NCI-H1694 (cell line): ENCODE measurements around the gene ATP10A.

Experiments
- DNase-seq: peaks from one replicate; lab custom pipeline; 2025; lab: John Stamatoyannopoulos, UW

Gene ATP10A

DNA sequence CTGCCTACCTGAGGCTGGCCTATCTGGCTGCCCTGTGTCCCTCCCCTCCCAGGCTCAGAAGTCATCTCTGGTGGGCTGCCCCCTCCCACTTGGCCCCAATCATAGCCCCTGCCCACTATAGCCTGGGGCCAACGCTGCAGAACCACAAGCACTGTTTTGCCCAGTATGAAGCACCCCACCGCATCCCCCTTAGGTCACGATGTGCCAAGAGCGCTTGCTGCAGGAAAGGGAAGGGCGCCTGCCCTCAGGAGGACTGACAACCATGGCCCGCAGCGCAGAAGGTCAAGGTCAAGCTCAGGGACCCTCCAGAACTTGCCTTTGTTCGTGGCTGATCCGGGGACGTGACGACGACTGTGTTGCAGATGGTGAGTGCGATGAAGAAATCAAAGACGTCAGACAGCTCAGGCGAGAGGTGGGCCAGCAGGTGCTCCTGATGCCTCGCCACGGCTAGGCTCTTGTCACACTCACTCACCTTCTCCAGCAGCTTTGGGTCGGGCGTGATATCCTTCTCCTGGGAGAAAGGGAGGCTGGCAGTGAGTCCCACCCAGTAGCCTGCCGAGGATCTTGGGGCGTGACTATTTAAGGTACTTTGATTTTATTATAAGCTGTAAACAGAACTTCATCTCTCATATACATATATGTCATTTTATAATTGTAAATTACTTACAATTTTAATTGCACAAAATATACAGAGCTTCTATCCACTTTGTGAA, 146.6 kb downstream of the ATP10A start:
- no peak for DNase-seq

DNA sequence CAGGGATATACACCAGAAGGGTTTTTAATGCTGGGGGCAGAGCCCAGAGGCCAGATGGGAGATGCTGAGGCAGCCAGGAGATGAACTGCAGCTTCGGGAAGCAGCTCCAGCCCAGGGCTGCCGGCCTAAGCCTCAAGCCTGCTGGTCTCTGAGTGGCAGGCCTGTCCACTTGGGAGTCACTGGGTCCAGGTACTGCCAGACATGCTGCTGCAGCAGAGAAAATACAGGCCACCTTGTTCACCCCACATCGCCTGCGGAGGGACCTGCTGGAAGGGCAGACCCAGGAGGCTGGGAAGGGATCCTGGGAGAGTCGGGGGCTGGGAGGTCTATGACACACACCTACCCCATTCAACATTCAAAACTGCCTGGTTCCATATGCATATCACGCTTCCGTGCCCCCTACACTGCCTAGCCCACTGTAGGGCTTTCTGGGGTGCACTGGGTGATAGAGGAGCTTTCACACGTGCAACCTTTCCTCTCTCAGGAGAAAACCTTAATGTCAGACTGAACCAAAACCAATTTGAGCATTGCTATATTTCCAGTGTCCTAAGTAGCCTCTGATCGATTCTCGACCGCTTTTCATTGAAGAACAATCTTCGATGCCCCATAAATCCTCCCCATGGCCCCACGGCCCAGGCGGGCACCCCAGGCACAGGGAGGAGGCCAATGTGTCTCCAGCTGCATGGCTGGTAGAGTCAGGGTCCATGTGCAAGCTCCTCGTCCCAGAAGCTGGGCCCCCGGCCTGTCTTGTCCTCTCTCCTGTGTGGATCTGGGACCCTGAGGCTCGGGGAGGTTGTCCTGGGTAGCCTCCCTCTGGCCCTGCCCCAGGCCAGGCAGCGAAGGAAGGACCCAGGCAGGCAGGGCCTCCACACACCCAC, 147.4 kb downstream of the ATP10A start:
- no peak for DNase-seq

DNA sequence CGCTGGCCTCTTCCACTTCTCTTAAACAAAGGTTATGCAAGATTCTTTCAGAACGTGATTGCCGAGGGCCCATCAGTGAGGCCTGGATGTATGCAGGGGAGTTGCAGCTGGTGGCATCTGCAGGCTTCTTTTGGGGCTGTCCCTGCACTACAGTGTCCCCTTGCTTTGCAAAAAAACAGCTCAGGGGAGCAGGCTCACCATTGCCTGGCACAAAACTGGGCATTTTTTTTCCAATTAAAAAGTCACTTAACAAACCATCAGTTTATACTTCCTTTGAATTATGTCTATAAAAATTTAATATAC, 148.6 kb downstream of the ATP10A start:
- no peak for DNase-seq

DNA sequence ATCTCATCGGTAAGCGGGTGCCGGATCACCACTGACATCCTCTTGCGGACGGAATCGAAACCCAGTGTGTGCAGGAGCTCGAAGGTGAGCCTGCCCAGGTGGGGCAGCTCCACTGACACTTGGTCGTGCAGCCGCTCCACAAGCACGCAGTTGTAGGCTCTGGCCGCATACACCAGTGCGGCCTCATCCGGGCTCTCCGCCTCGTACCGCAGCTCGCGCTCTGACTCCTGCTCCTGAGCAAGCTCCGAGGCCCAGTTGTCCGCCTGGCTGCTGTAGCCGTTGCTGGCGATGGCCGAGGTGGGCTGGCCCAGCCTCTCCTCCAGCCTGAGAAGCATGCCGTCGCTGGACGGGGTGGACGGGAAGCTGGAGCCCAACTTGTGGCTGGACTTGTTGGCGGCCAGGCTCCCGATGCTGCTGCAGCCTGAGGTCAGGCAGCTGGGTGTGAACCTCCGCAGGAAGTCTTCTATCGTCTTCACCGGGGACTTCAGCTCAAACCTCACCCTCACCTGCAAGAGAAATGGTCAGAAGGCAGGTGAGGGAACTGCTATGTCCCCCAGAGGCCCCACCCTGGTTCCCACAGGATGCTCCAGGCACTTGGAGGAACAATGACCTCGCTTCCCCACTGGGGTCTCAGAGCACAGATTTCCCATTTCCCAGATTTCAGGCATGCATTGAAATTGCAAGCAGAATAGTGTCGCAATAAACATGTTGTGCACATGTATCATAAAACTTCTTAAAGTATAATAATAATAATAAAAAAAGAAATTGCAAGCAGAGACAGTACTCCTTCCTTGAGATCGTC, 149.2 kb downstream of the ATP10A start:
- no peak for DNase-seq

DNA sequence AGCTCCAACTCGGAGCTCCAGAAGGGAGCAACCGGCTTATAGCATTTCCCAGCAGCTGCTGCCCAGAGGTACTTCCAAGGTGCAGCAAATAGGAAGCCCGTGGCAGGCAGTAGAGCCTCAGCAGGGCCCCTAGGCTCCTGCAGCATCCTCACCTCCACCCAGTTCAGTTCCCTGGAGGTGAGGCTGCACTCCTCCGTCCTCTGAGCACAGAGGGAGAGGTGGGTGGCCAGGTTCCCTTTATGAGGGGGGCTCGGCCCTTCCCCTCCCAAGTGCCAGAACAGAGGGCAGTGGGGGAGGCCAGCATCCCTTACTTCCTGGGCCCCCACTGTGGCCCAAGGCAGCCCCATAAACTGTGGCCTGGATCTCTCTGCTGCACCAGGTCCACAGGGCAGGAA, 150.2 kb downstream of the ATP10A start:
- DNase-seq: no peak

DNA sequence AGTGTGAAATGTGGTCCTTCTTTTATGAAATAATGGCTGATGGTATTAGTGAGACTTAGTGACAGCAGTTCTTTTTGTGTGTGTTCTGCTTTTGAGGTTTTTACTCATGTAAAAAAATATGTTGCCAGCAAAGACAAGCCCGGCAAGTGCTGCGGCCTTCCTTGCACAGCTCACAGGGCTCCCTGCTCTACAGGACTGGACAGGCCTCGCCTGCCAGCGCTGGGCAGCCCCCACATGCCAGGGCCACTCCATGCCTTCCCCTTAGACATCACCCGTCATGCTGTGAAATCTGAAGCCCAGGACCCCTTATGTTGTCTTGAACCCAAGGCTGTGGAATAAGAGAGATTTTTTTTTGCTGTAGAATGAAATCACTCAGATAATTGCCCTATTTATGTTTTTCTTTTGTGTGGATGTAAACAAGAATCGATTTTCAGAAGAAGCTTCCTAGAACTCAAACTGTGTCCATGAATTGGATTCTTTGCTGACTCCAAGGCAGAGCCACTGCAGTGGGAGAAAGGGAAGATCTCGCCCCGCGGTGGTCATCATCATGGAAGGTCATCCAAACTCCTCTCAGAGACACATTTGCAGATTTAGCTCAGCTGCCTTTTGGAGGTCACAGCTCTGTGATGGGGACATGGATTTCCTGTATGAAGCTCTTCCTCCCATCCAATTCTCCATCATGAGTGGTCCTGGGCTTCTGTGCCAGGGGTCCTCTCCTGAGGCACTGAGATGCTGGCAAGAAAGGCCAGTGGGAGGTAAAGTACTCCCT, 150.8 kb downstream of the ATP10A start:
- DNase-seq: no peak

DNA sequence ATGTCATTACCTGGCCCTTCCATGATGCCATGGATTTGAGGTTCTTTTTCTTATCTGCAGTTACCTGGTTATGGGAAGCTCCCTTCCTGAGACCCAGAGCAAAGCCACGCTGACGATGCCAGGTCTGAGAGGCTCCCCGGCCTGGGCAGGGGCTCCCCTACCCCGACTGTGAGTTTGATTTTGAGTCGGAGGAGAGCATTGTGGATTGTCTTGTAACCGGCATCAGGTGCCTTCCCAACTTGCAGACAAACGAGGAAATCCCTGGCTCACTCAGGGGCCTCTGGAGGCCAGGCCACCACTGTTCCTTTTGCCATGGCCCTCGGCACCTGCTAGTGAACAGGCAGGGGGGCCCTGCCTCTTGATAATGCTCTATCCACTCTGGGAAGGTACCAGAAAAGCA, 151.4 kb downstream of the ATP10A start:
- DNase-seq: no peak

DNA sequence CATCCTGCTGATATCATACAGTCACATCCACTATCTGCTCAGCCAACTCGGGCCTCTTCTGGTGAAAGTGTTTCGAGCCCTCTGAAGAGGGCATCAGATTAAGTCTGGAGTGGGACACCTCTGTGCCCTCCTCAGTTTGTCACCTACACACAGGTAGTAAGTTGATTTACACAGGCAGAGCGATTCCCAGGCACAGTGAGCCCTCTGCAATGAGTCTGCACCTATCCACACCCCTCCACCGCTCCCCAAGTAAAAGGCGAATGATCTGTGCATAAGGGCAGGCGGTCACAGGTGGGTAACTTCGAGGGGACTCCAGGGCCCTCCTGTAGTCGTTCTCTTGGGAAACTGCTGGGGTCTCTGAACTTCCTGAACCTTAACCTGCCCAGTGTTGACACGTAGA, 152.0 kb downstream of the ATP10A start:
- DNase-seq: no peak

DNA sequence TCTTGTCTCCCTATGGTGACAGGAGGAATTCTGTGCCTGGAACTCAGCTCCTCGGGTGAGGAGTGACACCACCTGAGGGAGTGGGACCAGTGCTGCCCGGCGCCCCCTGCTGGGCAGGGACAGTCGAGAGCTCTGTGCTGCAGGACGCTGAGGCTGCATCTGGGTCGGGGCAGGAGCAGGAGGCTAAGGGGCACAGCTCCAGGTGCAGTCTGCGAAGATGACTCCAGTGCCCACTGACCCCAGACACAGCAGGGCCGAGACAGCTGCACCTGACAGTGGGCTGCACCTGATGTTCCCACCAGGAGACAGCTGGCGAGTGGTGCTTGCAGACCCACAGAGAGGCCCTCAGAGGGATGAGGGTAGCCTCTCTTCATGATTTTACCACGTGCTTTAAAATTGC, 152.9 kb downstream of the ATP10A start:
- peak; percentile 1 for DNase-seq

DNA sequence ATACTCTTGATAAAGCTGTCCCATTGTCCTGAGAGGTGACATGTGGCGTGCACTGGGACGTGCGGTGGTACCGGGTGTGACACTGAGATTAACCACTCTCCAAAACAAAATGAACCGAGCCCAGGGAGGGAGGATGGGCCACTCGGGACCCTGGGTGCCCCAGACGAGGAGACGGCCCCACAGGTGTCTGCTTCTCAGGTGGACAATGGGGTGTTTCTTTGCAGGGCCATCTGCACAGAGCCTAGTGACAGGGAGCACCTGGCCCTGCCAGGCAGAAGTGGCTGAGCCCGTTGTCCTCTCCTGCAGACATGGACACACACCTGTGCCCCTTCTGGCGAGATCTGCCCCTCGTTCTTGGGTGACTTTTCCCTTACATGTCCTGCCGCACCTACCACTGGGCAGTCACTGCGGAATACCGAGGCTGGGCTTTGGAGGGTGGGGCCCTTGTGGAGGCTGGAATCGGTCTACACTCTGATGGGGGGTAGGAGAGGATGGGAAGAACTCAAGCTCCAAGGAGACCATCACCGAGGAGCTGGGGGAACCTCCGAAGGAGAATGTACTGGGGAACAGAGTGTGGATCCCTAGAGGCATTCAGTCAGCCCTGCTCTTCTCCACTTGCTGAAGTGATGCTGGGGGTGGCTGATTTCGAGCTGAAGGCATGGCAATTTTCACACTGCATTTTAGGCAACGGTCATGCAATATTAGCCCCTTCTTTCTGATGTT, 153.5 kb downstream of the ATP10A start:
- DNase-seq: no peak

DNA sequence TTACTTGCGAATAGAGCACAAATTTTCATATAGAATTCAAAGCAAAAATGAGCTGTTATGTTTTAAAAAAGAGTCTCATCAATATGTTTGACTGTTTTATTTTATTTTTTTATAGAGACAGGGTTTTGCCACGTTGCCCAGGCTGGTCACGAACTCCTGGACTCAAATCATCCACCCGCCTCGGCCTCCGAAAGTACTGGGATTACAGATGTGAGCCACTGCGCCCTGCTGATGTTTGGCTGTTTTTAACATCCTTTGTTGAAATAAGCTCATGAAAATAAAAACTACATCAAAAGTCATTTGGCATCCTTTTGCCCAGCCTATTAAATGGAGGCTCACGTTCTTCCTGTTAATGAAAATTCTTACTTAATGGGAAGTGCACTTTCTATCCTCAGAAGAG, 154.7 kb downstream of the ATP10A start:
- DNase-seq: no peak

DNA sequence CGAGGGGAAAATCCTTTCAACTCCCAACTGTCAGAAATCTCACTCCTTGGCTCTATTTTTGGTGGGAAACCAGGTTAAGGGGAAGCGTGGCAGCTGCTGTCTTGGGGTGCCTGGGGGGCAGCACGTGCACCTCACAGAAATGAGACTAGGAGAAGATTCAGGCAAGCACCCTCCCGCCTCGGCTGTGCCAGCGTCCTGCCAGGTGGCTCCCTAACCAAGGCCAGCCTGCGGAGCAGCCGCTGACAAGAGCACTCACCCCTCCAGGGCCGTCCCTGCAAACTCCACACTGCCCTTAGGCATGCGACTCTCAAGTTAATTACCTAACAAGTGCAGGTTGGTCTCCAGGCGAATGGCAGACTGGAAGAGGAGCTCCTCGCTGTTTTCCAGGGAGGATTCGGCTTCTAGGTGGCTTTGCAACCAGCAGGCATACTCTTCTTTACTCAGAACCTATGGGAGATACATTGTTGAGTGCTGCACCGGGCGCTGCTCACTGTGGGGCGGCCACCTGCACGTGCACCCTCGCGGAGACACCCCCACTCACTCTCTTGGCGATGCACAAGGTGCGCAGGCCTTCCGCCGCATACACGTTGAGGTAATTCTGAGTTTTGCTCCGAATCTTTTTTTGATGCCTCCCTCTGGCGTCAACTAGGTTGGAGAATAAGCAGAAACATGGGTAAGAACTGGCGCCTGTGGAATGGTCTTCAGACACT, 155.3 kb downstream of the ATP10A start:
- no peak for DNase-seq

DNA sequence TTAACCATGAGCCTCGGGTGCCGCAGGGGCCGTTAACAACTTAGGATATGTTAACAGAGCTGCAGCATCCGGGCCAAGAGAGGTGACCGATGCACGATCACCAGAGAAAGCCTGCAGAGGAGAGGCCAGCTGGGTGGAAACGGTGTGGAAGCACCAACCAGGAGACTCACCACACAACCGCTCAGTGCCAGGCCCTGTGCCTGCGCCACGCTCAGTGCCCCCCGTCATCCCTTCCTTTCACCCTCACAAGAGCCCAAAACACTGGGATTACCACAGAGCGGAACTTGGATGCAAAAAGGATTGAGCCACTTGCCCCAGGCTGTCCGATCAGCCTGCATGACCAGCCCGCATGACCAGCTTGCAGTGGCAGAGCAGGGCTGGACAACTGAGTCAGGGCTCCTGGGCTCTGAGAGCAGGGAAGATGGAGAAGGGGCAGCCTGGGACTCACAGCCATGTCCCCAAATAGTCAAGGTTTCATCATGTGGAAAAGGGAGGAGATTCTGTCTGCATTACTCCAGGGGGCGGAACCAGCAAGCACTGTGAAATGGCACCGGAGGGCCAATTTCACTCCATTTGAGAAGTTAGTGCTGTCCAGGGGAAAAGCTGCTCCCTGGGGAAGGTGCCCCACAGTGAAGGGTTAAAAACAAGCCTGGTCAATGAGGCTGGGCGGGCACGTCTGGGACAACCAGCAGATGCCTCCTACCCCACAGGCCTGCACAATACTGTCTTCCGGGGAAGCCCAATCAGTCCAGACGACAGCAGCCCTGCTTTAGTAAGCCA, 156.8 kb downstream of the ATP10A start:
- DNase-seq: no peak

DNA sequence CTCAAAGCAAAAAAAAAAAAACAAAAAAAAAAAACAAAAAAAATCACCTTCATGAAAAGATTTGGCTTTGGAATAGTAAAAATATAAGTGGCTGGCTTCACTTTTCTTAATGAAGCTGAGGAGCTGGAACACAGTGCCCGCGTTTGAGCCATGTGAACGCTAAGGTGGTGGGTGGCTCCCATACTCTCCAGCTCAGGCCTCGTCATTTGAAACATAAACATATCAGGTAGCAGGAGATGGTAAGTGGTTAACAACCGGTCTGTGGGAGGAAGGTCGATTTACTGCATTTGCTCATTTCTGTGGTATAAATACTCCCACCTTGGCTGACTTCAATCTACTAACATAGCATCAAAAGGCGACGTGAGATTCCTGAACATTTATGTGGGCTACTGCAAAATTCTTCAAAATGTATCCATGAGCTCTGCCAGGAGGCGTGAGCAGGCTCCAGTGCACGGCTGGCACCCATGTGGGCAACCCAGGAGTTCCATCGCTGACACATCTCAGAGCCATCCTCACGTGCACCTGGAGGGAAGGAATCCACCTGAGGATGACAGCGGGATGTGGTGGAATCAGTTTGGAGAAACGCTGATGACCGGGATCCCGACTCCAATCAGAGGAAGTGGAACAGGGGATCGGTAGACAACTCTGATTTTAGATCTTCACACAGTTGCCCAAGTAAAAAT, 157.6 kb downstream of the ATP10A start:
- DNase-seq: no peak

DNA sequence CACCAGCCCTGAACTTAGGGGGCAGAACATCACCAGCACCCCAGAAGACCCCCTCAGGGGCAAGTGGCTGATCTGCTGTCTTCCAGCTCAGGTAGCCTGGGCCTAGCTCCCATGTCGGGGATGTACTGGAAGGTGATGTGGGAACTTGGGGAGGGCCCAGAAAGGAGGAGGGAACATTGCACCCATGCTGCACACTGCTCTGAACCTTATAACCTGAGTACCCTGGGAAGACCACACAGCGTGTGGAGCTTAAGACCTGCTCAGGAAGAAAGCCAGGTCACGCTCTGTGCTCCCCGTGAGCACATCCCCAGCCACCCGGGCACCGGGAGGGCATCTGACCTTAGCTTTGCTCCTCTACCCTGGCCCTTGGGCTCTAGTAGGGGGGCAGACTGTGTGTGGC, 159.4 kb downstream of the ATP10A start:
- DNase-seq: no peak

DNA sequence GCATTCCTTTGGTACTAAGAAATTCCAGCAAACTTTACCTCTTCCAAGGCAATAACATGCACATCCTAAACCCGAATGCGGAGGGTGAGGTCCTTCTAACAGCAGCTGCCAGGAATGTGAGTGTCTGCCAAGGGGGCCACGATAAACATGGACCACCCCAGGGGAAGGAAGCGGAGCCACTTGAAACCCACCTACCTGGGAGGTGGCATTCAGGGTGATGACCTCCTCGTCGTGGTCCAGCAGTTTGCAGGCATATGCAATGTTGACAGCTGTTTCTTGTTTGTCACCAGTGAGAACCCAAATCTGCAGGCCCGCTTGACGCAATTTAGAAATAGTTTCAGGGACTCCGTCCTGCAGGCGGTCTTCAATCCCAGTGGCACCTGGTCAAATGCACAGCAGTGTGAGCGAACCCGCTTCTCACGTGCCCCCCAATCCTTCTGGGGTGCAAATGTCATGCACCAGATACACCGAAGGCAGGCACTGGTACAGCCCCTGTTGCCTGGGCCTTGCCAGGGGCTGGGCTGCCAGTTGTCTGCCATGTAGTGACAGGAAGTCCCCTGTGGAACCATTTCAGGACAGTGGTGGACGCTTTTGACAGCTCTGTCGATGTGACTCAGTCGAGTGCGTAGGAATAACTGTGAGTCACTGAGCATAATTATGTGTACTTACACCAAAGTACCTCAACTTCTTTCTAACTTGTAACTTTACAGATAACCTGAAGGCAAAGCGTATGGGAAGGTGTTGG, 161.2 kb downstream of the ATP10A start:
- no peak for DNase-seq

DNA sequence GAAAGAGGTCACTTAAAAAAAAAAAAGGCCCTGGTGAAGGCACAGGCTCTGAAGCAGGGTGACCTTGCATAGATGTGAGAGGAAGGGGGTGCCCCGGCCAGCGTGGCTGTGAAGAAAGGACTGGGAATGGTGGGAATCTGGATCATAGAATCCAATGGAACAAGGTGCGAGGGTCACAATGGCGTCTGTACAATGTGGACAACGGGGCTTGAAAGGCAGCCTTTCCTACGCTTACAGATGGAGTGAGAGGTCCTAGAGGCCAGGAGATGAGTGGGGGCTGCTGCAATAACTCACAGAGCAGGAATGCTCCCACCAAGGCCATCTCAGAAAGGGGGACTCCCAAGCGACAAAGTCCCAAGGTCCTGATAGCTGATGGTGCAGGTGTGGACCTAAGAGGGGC, 162.2 kb downstream of the ATP10A start:
- no peak for DNase-seq

DNA sequence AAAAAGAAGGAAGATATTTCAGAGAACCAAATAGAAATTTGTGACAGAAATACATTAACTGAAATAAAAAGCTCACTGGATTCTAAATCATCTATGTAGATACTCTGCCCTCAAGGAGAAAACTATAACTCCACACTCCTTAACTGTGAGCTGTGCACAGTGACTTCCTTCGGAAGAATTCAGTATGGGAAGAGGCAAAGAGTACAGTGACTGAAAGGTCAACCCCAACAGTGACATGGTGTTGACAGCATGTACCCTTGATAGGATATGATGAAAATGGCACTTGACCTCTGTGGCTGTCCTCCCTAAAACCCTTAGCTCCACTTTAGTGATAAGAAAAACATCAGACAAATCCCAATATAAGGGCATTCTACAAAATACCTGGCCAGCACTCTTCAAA, 165.5 kb downstream of the ATP10A start:
- DNase-seq: no peak
